SK-N-MC (cell line): ENCODE data around the gene VAV2.
"Not testable (repeated sequence)": the region's sequence is repeated elsewhere in the genome, so short reads cannot be mapped to it uniquely, and the experiment has no call there.

Source experiments
- DNase-seq: peaks from one replicate; pipeline ENCODE4 v3.0.0-alpha.2; 2011; ENCODE audit warnings: low read depth, low spot score
- H3K27ac ChIP-seq: fragments of 200-600 bp; sonication (generic); 2 replicates; pipeline ENCODE4 v1.5.1; 2016; ENCODE audit warnings: mixed run types
- H3K36me3 ChIP-seq: fragments of 200-600 bp; sonication (generic); 2 replicates; pipeline ENCODE4 v1.6.1; 2017; ENCODE audit warnings: antibody characterized with exemption, low read length, mixed read lengths; ENCODE audit not compliant: insufficient read depth
- H3K4me3 ChIP-seq: fragments of 200-600 bp; sonication (generic); 2 replicates; pipeline ENCODE4 v1.5.1; 2016
- H3K9ac ChIP-seq: fragments of 200-600 bp; sonication (generic); 2 replicates; pipeline ENCODE4 v1.8.0; 2017; ENCODE audit warnings: mixed run types, mixed read lengths; ENCODE audit not compliant: insufficient read length
- H3K9me3 ChIP-seq: fragments of 200-600 bp; sonication (generic); 2 replicates; pipeline ENCODE4 v1.6.1; 2017; ENCODE audit warnings: low read depth, mild to moderate bottlenecking, antibody characterized with exemption, low read length, moderate library complexity, mixed read lengths
- EZH2 ChIP-seq: fragments of 200-600 bp; sonication (generic); IDR thresholded peaks from one replicate; pipeline ENCODE4 v1.6.1; 2017; ENCODE audit warnings: antibody characterized with exemption
- FOXP2 ChIP-seq: optimal IDR thresholded peaks from 2 replicates; pipeline ENCODE3; 2011; ENCODE audit warnings: mild to moderate bottlenecking, moderate library complexity; ENCODE audit not compliant: insufficient read depth; ENCODE audit errors: extremely low read length, control extremely low read depth
- POLR2AphosphoS5 ChIP-seq: IDR thresholded peaks from 2 replicates; pipeline ENCODE4 v1.6.1; 2012; ENCODE audit warnings: mild to moderate bottlenecking, low read depth, low read length, borderline replicate concordance

VAV2 gene

DNA sequence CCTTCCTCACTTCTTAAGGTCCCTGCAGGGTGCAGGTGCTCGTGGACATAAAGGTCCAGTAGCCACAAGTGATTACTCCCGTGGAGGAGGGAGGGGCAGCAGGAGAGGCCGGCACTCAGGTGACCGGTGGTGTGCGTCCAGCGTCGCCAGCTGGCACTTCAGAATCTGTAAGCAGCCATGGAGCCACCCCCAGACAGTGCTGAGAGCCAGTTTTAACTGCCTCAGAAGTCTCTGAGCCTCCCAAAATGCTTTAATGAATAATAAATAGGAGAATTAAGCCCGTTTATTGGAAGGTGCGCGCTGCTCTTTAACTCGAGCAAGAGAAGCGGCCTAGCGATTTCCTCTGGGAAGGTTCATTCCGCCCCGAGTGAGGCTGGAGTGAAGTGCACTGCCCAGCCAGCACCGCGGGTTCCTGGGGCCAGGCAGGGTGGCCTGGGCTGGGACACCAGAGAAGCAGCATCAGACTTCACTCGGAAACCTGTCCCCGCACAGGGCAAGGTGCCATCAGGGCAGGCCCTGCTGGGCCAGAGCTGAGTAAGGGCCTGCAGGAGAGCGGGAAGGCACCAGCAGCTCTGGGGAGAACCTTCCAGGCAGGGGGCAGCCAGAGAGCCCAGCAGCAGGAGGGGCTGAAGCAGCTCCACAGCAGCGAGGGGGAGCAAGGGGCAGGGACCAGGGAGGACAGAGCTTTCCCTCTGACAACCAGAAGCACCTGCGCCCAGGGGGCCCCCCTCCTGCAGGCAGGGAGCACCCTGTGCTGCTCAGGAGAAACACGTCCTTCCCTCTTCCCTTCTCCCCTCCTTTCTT, 61.2 kb downstream of the VAV2 start:
- Histone ChIP-seq H3K9ac (no peak overlapping the region), H3K36me3 (no peaks in the 10 kb centered on the region), H3K9me3 (no peaks in the 10 kb centered on the region), H3K4me3 (no peak overlapping the region), H3K27ac (no peak overlapping the region)
- no peak for TF ChIP-seq FOXP2
- no peak for TF ChIP-seq EZH2
- no peak for TF ChIP-seq POLR2AphosphoS5
- no peak for DNase-seq

DNA sequence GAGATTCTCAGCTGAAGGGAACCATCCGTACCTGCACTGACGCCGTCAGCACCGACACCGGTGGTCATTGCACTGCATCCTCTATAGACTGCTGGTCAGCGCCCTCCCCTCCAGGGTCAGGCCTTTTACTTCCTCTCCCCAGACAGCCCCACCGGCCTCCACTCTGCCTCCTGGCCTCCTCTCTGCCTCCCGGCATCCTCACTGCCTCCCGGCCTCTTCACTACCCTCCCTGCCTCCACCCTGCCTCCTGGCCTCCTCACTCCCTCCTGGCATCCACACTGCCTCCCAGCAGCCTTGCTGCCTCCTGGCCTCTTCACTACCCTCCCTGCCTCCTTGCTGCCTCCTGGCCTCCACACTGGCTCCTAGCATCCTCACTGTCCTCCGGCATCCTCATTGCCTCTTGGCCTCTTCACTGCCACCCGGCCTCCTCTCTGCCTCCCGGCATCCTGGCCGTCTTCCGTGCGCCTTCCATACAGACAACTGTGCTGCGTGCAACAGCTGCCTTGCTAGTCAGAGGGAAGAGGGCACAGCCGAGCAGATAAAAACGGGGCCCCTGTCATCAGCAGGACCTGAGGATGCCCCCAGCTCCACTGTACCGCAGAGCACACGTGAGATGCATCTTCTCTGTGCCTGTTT, 62.0 kb downstream of the VAV2 start:
- Histone ChIP-seq H3K4me3 (no peak overlapping the region), H3K27ac (no peak overlapping the region), H3K9me3 (no peaks in the 10 kb centered on the region), H3K36me3 (no peaks in the 10 kb centered on the region), H3K9ac (no peak overlapping the region)
- TF ChIP-seq FOXP2 (no peak), POLR2AphosphoS5 (no peak), EZH2 (no peak)
- no peak for DNase-seq

DNA sequence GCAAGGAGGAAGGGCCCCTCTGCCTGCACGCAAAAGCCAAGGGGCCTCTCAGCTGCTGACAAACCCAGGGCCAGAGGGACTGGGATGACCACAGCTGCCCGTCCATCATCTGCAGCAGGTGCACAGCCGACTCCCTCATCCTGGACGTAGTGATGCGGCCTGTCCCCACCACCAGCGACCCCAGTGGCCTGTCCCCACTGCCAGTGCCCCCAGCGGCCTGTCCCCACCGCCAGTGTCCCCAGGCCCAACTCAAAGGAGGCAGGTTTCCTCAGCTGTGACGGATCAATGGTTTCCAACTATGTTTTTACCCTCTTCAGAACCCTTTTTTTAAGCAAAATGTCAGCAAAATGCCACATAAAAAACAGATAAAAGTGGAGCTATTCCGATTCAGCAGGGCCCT, 62.5 kb downstream of the VAV2 start:
- H3K27ac ChIP-seq = no peak overlapping the region
- no peaks in the 10 kb centered on the region for H3K9me3 ChIP-seq
- no peak overlapping the region for H3K9ac ChIP-seq
- no peak overlapping the region for H3K4me3 ChIP-seq
- no peak for TF ChIP-seq POLR2AphosphoS5
- no peak for TF ChIP-seq EZH2
- TF ChIP-seq FOXP2 = no peak
- no peak for DNase-seq
- no peaks in the 10 kb centered on the region for H3K36me3 ChIP-seq

DNA sequence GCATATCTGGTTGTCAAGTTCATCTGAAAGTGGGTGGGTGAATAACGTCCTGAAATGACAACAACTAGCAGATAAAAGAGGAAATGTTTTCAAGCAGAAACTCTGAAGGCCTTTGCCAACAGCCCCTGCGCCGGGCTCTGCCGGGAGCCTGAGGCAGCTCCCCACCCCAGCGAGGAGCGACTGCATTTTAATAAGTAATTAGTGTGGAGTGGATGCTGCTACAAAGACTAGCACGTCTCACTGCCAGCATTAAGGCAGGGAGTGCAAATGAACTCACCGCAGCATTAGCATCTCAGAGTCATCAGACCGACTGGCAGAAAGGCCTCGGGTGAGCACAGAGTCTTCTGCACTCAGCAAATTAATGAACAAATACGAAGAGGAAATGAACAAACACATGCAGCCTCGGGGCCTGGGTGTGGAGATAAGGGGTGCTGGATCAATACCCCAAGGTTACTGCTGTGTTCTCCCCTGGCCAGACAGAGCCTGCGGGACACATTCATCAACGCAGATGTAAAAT, 63.8 kb downstream of the VAV2 start:
- H3K36me3 ChIP-seq = no peaks in the 10 kb centered on the region
- TF ChIP-seq POLR2AphosphoS5 = no peak
- no peak for TF ChIP-seq EZH2
- TF ChIP-seq FOXP2 = no peak
- H3K4me3 ChIP-seq = peak overlapping the region; percentile 17
- H3K27ac ChIP-seq = no peak overlapping the region
- peak; percentile 50 for DNase-seq
- no peak overlapping the region for H3K9ac ChIP-seq
- no peaks in the 10 kb centered on the region for H3K9me3 ChIP-seq

DNA sequence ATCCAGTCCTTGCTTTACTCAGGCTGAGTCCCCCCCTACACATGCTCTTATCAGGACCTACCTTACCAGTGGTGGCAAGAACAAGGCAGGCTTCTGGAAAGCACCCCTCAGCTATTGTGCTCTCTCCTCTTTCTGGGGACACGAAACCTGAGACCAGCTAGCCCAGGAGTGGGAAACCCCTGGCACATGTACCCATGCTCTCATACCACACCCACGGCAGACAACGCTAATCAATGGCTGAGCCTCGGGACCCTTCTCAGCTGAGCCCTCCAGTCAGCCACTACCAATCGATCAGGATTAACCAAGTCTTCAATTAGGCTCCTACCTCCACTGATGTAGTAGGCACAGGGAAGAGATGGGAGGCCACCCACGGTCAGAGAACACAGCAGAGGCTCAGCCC, 65.1 kb downstream of the VAV2 start:
- Histone ChIP-seq H3K4me3 (no peak overlapping the region), H3K9me3 (no peaks in the 10 kb centered on the region), H3K9ac (no peak overlapping the region), H3K27ac (no peak overlapping the region), H3K36me3 (no peaks in the 10 kb centered on the region)
- TF ChIP-seq EZH2 (no peak), POLR2AphosphoS5 (no peak), FOXP2 (no peak)
- DNase-seq = no peak

DNA sequence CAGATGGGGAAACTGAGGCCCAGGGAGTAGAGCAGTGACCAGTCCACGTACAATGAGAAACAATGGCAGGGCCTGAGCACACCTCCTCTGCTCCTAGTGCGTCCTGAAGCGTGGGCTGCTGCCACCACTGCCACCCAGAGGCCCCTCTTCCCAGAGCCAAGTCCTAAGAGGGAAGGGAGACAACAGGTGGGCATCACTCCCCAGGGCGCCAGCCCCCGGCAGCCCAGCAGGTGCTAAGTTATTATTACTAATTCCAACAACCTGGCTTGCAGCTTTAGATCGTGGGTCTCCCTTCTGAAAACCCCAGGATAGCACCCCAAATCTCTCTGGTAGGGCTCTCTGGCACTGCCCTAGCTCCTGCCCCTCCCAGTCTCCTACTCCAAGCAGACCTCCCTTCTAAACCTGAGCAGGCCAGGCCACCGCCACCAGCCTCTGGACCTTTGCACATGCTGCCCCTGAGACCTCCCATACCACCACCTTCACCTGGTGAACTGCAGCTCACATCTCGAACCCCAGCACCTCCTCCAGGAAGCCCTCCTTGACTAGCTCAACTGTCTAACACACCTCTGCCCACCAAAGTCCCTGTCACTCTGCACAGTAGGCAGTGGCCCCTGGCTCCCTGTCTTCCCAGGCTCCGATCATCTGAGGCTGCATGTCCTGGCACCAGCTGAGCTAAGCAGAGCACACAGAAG, 65.8 kb downstream of the VAV2 start:
- H3K9me3 ChIP-seq = no peaks in the 10 kb centered on the region
- H3K4me3 ChIP-seq = no peak overlapping the region
- H3K27ac ChIP-seq = no peak overlapping the region
- TF ChIP-seq EZH2 (no peak), POLR2AphosphoS5 (no peak), FOXP2 (no peak)
- H3K9ac ChIP-seq = no peak overlapping the region
- no peaks in the 10 kb centered on the region for H3K36me3 ChIP-seq
- DNase-seq = no peak

DNA sequence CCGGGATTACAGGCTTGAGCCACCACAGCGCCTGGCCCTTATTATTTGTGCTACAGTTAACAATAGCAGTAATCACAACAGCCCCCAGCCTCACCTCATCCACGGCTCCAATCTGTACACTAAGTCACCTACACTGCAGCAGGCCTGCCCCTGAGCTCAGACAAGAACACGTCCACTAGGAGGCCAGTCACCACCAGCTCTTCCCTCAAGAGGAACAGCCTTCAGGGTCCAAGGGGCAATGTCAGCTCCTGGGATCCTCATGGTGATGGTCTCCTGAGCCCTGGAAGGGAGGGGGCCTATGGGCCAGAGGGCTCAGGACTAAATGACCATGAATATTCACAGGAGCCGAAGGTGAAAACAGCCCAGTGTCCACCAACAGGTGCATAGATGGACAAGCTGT, 67.7 kb downstream of the VAV2 start:
- H3K36me3 ChIP-seq = no peaks in the 10 kb centered on the region
- no peaks in the 10 kb centered on the region for H3K9me3 ChIP-seq
- H3K4me3 ChIP-seq = no peak overlapping the region
- no peak for DNase-seq
- TF ChIP-seq EZH2 = no peak
- TF ChIP-seq POLR2AphosphoS5 = no peak
- TF ChIP-seq FOXP2 = no peak
- H3K27ac ChIP-seq = no peak overlapping the region
- H3K9ac ChIP-seq = no peak overlapping the region

DNA sequence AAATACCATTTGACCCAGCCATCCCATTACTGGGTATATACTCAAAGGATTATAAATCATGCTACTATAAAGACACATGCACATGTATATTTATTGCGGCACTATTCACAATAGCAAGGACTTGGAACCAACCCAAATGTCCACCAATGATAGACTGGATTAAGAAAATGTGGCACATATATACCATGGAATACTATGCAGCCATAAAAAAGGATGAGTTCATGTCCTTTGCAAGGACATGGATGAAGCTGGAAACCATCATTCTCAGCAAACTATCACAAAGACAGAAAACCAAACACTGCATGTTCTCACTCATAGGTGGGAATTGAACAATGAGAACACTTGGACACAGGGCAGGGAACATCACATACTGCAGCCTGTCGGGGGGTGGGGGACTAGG, 68.5 kb downstream of the VAV2 start:
- DNase-seq = not testable (repeated sequence)

DNA sequence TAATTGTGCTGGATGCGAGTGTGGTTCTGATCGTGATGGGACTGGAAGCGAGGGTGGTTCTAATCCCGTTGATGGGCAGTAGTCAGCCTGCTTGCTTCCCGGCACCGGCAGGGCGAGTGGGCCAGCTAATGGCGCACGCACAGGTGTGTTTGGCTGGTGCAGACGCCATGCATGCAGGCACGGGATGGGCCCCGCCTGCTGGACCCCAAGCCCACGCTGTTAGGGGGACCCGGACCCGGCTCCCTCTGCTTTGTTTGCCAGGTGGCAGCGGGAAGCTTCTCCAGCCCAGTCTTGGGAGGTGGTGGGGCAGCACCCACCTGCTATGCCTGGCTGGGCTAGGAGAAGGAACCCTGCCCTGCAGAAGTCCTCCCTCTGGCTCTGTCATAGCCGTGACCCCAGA, 70.3 kb downstream of the VAV2 start:
- no peak overlapping the region for H3K9ac ChIP-seq
- H3K36me3 ChIP-seq = no peaks in the 10 kb centered on the region
- DNase-seq = no peak
- no peak overlapping the region for H3K27ac ChIP-seq
- TF ChIP-seq POLR2AphosphoS5 (no peak), FOXP2 (no peak), EZH2 (no peak)
- H3K4me3 ChIP-seq = no peak overlapping the region
- no peaks in the 10 kb centered on the region for H3K9me3 ChIP-seq

More for the DNA sequence above, 68.5 kb downstream of the VAV2 start:
- H3K9ac ChIP-seq, H3K27ac ChIP-seq, H3K4me3 ChIP-seq, H3K9me3 ChIP-seq, H3K36me3 ChIP-seq: not testable (repeated sequence)
